Measurements from ENCODE around the gene ZNF616. TPM values are rescaled to one million over a fixed set of nuclear protein-coding genes. Genes with fewer than 3 reads are reported as not detected.

Gene ZNF616

Small RNAs within 50 kb of the gene (small RNA-seq; reads per million reads assigned to genes)
- not detected for gene RPL37P23 (ENCODE audit: insufficient read depth)
